ENCODE results near the gene RPL6.

The RPL6 gene

DNA sequence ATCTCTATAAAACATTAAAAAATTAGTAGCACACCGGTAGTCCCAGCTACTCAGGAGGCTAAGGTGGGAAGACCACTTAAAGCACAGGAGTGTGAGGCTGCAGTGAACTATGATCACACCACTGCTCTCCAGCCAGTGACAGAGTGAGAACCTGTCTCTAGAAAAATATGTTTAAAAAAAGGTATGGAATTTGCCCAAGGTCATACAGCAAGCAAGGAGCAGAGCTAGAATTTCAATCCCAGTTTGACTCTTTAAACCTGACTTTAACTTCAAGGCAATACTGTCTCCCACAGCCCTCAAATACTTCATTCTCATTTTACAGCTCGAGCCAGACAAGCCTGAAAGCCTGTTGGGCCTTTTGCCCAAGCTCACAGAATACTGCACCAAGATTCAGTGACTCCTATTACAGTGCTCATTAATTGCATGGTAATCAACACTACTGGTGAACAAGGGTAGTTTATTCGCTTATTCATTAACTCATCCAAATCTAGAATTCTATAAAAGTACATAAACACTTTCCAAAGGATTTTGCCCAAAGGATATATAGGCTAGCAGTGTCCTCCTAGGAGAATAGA lies 35.2 kb downstream of the RPL6 start:
- Histone ChIP-seq H3K9ac (ENCODE audit: low read length) (no peak overlapping the region), H3K27me3 (replicated peaks; ENCODE audit: control insufficient read depth, insufficient read depth, low read length) (no peaks in the 10 kb centered on the region), H3K9me3 (ENCODE audit: control insufficient read depth, low read length) (no peaks in the 10 kb centered on the region), H3K4me3 (ENCODE audit: low read length) (no peak overlapping the region), H3K36me3 (ENCODE audit: control insufficient read depth, insufficient read depth, low read length, severe bottlenecking) (no peaks in the 10 kb centered on the region), H3K4me1 (ENCODE audit: control insufficient read depth, insufficient read depth, low read length) (peaks cover 7% of the 10 kb centered on the region)
- DNase-seq (ENCODE audit: low read depth), result no peak

DNA sequence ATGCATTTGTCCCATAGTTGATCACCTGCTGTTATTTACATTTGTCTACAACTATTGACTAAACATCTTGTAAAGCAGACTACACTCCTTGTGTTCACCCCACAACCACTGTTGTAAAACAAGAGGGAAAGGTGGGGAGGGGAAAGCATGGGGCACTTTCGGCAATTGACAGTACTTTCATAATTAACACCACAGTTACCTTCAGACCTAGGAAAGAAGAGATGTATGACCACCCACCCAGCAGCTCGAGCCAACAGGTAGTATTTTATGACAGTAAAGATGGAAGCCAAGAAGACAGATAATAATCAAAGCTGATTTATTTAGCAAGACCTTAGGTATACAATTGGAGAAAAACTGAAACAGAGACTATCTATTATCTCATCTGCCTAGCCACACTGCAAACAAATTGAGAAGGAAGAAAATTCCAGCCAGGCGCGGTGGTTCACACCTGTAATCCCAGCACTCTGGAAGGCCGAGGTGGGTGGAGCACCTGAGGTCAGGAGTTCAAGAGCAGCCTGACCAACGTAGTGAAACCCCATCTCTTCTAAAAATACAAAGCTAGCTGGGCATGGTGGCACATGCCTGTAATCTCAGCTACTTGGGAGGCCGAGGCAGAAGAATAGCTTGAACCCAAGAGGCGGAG lies 38.4 kb downstream of the RPL6 start:
- Histone ChIP-seq H3K27me3 (replicated peaks; ENCODE audit: control insufficient read depth, insufficient read depth, low read length) (no peaks in the 10 kb centered on the region), H3K36me3 (ENCODE audit: control insufficient read depth, insufficient read depth, low read length, severe bottlenecking) (no peaks in the 10 kb centered on the region), H3K4me3 (ENCODE audit: low read length) (no peak overlapping the region), H3K9me3 (ENCODE audit: control insufficient read depth, low read length) (no peaks in the 10 kb centered on the region), H3K4me1 (ENCODE audit: control insufficient read depth, insufficient read depth, low read length) (peaks cover 7% of the 10 kb centered on the region), H3K9ac (ENCODE audit: low read length) (no peak overlapping the region)
- DNase-seq (ENCODE audit: low read depth), result no peak

- Histone ChIP-seq H3K4me1 (ENCODE audit: control insufficient read depth, insufficient read depth, low read length) (peaks cover 7% of the 10 kb centered on the region), H3K9me3 (ENCODE audit: control insufficient read depth, low read length) (no peaks in the 10 kb centered on the region), H3K27me3 (replicated peaks; ENCODE audit: control insufficient read depth, insufficient read depth, low read length) (no peaks in the 10 kb centered on the region), H3K9ac (ENCODE audit: low read length) (no peak overlapping the region), H3K36me3 (ENCODE audit: control insufficient read depth, insufficient read depth, low read length, severe bottlenecking) (no peaks in the 10 kb centered on the region), H3K4me3 (ENCODE audit: low read length) (no peak overlapping the region)
- no peak for DNase-seq (ENCODE audit: low read depth)
Observed at GRCh38 chr12:112370199-112370598, 39.2 kb downstream of the RPL6 start.

GRCh38 chr12:112368856-112369255 lies 40.5 kb downstream of the RPL6 start:
- Histone ChIP-seq H3K27me3 (replicated peaks; ENCODE audit: control insufficient read depth, insufficient read depth, low read length) (no peaks in the 10 kb centered on the region), H3K4me1 (ENCODE audit: control insufficient read depth, insufficient read depth, low read length) (peaks cover 7% of the 10 kb centered on the region), H3K9ac (ENCODE audit: low read length) (no peak overlapping the region), H3K36me3 (ENCODE audit: control insufficient read depth, insufficient read depth, low read length, severe bottlenecking) (no peaks in the 10 kb centered on the region), H3K9me3 (ENCODE audit: control insufficient read depth, low read length) (no peaks in the 10 kb centered on the region), H3K4me3 (ENCODE audit: low read length) (no peak overlapping the region)
- DNase-seq (ENCODE audit: low read depth), result no peak

GRCh38 chr12:112367965-112368364 lies 41.4 kb downstream of the RPL6 start:
- DNase-seq (ENCODE audit: low read depth), result no peak
- H3K9ac ChIP-seq (ENCODE audit: low read length), result no peak overlapping the region

DNA sequence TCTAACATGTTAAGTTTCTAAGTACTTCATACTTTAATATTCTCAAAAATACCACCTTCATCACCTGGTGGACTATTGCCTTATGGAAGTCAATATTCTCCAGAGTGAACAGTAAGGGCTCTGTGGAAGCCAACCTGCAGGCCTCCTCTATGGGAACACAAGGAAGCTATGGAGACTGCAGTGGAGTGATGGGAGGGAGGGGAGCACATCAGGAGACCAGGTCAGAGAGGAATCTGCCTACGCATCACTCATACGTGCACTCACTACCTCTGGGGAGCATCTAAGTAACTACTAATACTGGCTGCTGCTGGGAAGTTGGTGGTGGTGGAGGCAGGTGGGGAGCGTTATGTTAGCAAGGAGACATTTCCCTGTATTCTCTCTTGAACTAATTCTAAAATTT lies 47.1 kb downstream of the RPL6 start:
- Histone ChIP-seq H3K9ac (ENCODE audit: low read length) (no peak overlapping the region), H3K36me3 (ENCODE audit: control insufficient read depth, insufficient read depth, low read length, severe bottlenecking) (no peaks in the 10 kb centered on the region), H3K4me3 (ENCODE audit: low read length) (no peak overlapping the region), H3K27me3 (replicated peaks; ENCODE audit: control insufficient read depth, insufficient read depth, low read length) (no peaks in the 10 kb centered on the region), H3K9me3 (ENCODE audit: control insufficient read depth, low read length) (no peaks in the 10 kb centered on the region), H3K4me1 (ENCODE audit: control insufficient read depth, insufficient read depth, low read length) (no peaks in the 10 kb centered on the region)
- no peak for DNase-seq (ENCODE audit: low read depth)

More at GRCh38 chr12:112367965-112368364, 41.4 kb downstream of the RPL6 start:
- no peaks in the 10 kb centered on the region for H3K36me3 ChIP-seq (ENCODE audit: control insufficient read depth, insufficient read depth, low read length, severe bottlenecking)
- no peak overlapping the region for H3K4me3 ChIP-seq (ENCODE audit: low read length)
- no peaks in the 10 kb centered on the region for H3K9me3 ChIP-seq (ENCODE audit: control insufficient read depth, low read length)
- no peaks in the 10 kb centered on the region for H3K27me3 ChIP-seq (replicated peaks; ENCODE audit: control insufficient read depth, insufficient read depth, low read length)
- peaks cover 7% of the 10 kb centered on the region for H3K4me1 ChIP-seq (ENCODE audit: control insufficient read depth, insufficient read depth, low read length)

- H3K27me3 ChIP-seq (replicated peaks; ENCODE audit: control insufficient read depth, insufficient read depth, low read length), result no peaks in the 10 kb centered on the region
- no peaks in the 10 kb centered on the region for H3K9me3 ChIP-seq (ENCODE audit: control insufficient read depth, low read length)
- DNase-seq (ENCODE audit: low read depth), result no peak
- H3K4me1 ChIP-seq (ENCODE audit: control insufficient read depth, insufficient read depth, low read length), result no peaks in the 10 kb centered on the region
- H3K4me3 ChIP-seq (ENCODE audit: low read length), result no peak overlapping the region
- no peak overlapping the region for H3K9ac ChIP-seq (ENCODE audit: low read length)
- H3K36me3 ChIP-seq (ENCODE audit: control insufficient read depth, insufficient read depth, low read length, severe bottlenecking), result no peaks in the 10 kb centered on the region
Observed at GRCh38 chr12:112361271-112361670, 48.1 kb downstream of the RPL6 start.

GRCh38 chr12:112359290-112359689 lies 50.1 kb downstream of the RPL6 start:
- H3K9me3 ChIP-seq (ENCODE audit: control insufficient read depth, low read length), result no peaks in the 10 kb centered on the region
- no peaks in the 10 kb centered on the region for H3K4me1 ChIP-seq (ENCODE audit: control insufficient read depth, insufficient read depth, low read length)
- no peak for DNase-seq (ENCODE audit: low read depth)
- H3K36me3 ChIP-seq (ENCODE audit: control insufficient read depth, insufficient read depth, low read length, severe bottlenecking), result no peaks in the 10 kb centered on the region
- no peaks in the 10 kb centered on the region for H3K27me3 ChIP-seq (replicated peaks; ENCODE audit: control insufficient read depth, insufficient read depth, low read length)
- no peak overlapping the region for H3K9ac ChIP-seq (ENCODE audit: low read length)
- no peak overlapping the region for H3K4me3 ChIP-seq (ENCODE audit: low read length)

- Histone ChIP-seq H3K27me3 (replicated peaks; ENCODE audit: control insufficient read depth, insufficient read depth, low read length) (no peaks in the 10 kb centered on the region), H3K9ac (ENCODE audit: low read length) (no peak overlapping the region), H3K36me3 (ENCODE audit: control insufficient read depth, insufficient read depth, low read length, severe bottlenecking) (no peaks in the 10 kb centered on the region), H3K4me3 (ENCODE audit: low read length) (no peak overlapping the region), H3K4me1 (ENCODE audit: control insufficient read depth, insufficient read depth, low read length) (no peaks in the 10 kb centered on the region), H3K9me3 (ENCODE audit: control insufficient read depth, low read length) (no peaks in the 10 kb centered on the region)
- no peak for DNase-seq (ENCODE audit: low read depth)
Observed at GRCh38 chr12:112357214-112357613, 52.2 kb downstream of the RPL6 start.

All from adipocyte (in vitro differentiated cells).